DOHH2 (cell line): ENCODE measurements around the gene ASAP2.

Experiments
- H3F3A ChIP-seq: fragments of 200-600 bp; sonication (generic), shearing (Covaris generic); 2 replicates; pipeline ENCODE4 v1.6.0; 2016; ENCODE audit warnings: antibody characterized with exemption, mild to moderate bottlenecking; ENCODE audit not compliant: control insufficient read depth, insufficient read depth
- H3K27ac ChIP-seq: fragments of 200-600 bp; sonication (generic); 2 replicates; pipeline ENCODE4 v1.5.1; 2014; ENCODE audit warnings: low read depth, mild to moderate bottlenecking, low read length, moderate library complexity
- H3K27me3 ChIP-seq: fragments of 200-600 bp; sonication (generic); 2 replicates; pipeline ENCODE4 v1.6.1; 2014; ENCODE audit warnings: mild to moderate bottlenecking, low read length, mixed read lengths; ENCODE audit not compliant: control insufficient read depth
- H3K36me3 ChIP-seq: fragments of 200-600 bp; sonication (generic); 2 replicates; pipeline ENCODE4 v1.6.1; 2014; ENCODE audit warnings: mild to moderate bottlenecking, low read length, moderate library complexity, mixed read lengths; ENCODE audit not compliant: control insufficient read depth
- H3K4me1 ChIP-seq: fragments of 200-600 bp; sonication (generic); 2 replicates; pipeline ENCODE4 v1.6.1; 2014; ENCODE audit warnings: mild to moderate bottlenecking, low read length, mixed read lengths; ENCODE audit not compliant: control insufficient read depth
- H3K4me2 ChIP-seq: fragments of 200-600 bp; sonication (generic); 2 replicates; pipeline ENCODE4 v1.6.0; 2014; ENCODE audit warnings: mild to moderate bottlenecking, low read length, moderate library complexity
- H3K4me3 ChIP-seq: fragments of 200-600 bp; sonication (generic); 2 replicates; pipeline ENCODE4 v1.5.1; 2014; ENCODE audit warnings: mild to moderate bottlenecking, low read length, mixed read lengths
- H3K79me2 ChIP-seq: fragments of 200-600 bp; sonication (generic); 2 replicates; pipeline ENCODE4 v1.6.1; 2014; ENCODE audit warnings: mild to moderate bottlenecking, low read length, mixed read lengths; ENCODE audit not compliant: control insufficient read depth
- H3K9me2 ChIP-seq: fragments of 200-600 bp; sonication (generic); replicated peaks from 2 replicates; pipeline ENCODE4 v1.6.1; 2014; ENCODE audit warnings: mild to moderate bottlenecking, low read length, mixed read lengths; ENCODE audit not compliant: control insufficient read depth
- H3K9me3 ChIP-seq: fragments of 200-600 bp; sonication (generic); 2 replicates; pipeline ENCODE4 v1.6.1; 2014; ENCODE audit warnings: antibody characterized with exemption, low read length, mixed read lengths; ENCODE audit not compliant: control insufficient read depth, insufficient read depth
- H4K20me1 ChIP-seq: fragments of 200-600 bp; sonication (generic); 2 replicates; pipeline ENCODE4 v1.6.0; 2014; ENCODE audit warnings: low read depth, mild to moderate bottlenecking, antibody characterized with exemption, low read length, moderate library complexity; ENCODE audit not compliant: control insufficient read depth, insufficient read depth
- CTCF ChIP-seq: fragments of 200-600 bp; sonication (generic); IDR thresholded peaks from one replicate; pipeline ENCODE4 v1.5.1; 2014; ENCODE audit warnings: antibody characterized with exemption, mild to moderate bottlenecking, low read depth, low read length; ENCODE audit not compliant: poor library complexity, severe bottlenecking
- EZH2phosphoT487 ChIP-seq: fragments of 200-600 bp; sonication (generic); IDR thresholded peaks from 2 replicates; pipeline ENCODE4 v1.6.1; 2017; ENCODE audit warnings: borderline replicate concordance, mild to moderate bottlenecking, antibody characterized with exemption, low read length, moderate library complexity, mixed read lengths

Gene ASAP2

GRCh38 chr2:9303528-9304225, 97.1 kb downstream of the ASAP2 start:
- no peak overlapping the region for H3K4me3 ChIP-seq
- peaks cover 8% of the 10 kb centered on the region for H3K27me3 ChIP-seq
- TF ChIP-seq CTCF (no peak), EZH2phosphoT487 (no peak)
- H3F3A ChIP-seq: no peaks in the 10 kb centered on the region
- H3K9me3 ChIP-seq: no peaks in the 10 kb centered on the region
- no peak overlapping the region for H3K4me2 ChIP-seq
- no peaks in the 10 kb centered on the region for H4K20me1 ChIP-seq
- H3K79me2 ChIP-seq: no peaks in the 10 kb centered on the region
- no peaks in the 10 kb centered on the region for H3K9me2 ChIP-seq
- H3K4me1 ChIP-seq: no peaks in the 10 kb centered on the region
- no peak overlapping the region for H3K27ac ChIP-seq
- no peaks in the 10 kb centered on the region for H3K36me3 ChIP-seq

GRCh38 chr2:9306911-9307310, 100.3 kb downstream of the ASAP2 start:
- H3K9me3 ChIP-seq: no peaks in the 10 kb centered on the region

GRCh38 chr2:9307535-9307934, 100.9 kb downstream of the ASAP2 start:
- Histone ChIP-seq H3K4me1 (no peaks in the 10 kb centered on the region), H3K4me2 (no peak overlapping the region), H3K9me2 (no peaks in the 10 kb centered on the region), H3K27me3 (no peaks in the 10 kb centered on the region; the same call in 1 of the 2 replicates), H3F3A (no peaks in the 10 kb centered on the region), H3K27ac (no peak overlapping the region), H3K9me3 (no peaks in the 10 kb centered on the region), H3K79me2 (no peaks in the 10 kb centered on the region), H4K20me1 (no peaks in the 10 kb centered on the region), H3K36me3 (no peaks in the 10 kb centered on the region), H3K4me3 (no peak overlapping the region)
- no peak for TF ChIP-seq EZH2phosphoT487
- TF ChIP-seq CTCF: no peak

More at GRCh38 chr2:9306911-9307310, 100.3 kb downstream of the ASAP2 start:
- TF ChIP-seq CTCF: no peak
- no peak for TF ChIP-seq EZH2phosphoT487
- Histone ChIP-seq H3K79me2 (no peaks in the 10 kb centered on the region), H3K9me2 (no peaks in the 10 kb centered on the region), H3K36me3 (no peaks in the 10 kb centered on the region), H3K27me3 (no peaks in the 10 kb centered on the region; the same call in 1 of the 2 replicates), H3K27ac (no peak overlapping the region), H3F3A (no peaks in the 10 kb centered on the region), H3K4me2 (no peak overlapping the region), H4K20me1 (no peaks in the 10 kb centered on the region), H3K4me1 (no peaks in the 10 kb centered on the region), H3K4me3 (no peak overlapping the region)
